Tibial artery (tissue), 4 donors: Measurements from ENCODE around the gene CTNS.

Source experiments
- DNase-seq, 2 donors: peaks; one replicate each; pipeline ENCODE4 v3.0.0-alpha.2; 2019
- H3K27ac ChIP-seq, 2 donors: fragments of 200-600 bp; sonication (generic) in 1 of 2; 1 replicate in 1 of 2; 2 replicates in 1 of 2; pipeline ENCODE4 v1.5.1; 2018 to 2019; ENCODE audit warnings: mild to moderate bottlenecking in 1 of 2
- H3K27me3 ChIP-seq, 2 donors: fragments of 200-600 bp; sonication (generic) in 1 of 2; one replicate each; pipeline versions ENCODE4 v1.5.1 to v1.6.0; 2016 to 2019
- H3K36me3 ChIP-seq, 3 donors: fragments of 200-600 bp; sonication (generic) in 2 of 3; one replicate each; pipeline ENCODE4 v1.5.1; 2016 to 2019; ENCODE audit warnings: mild to moderate bottlenecking in 2 of 3
- H3K4me1 ChIP-seq, 4 donors: fragments of 200-600 bp; sonication (generic) in 2 of 4; 1 replicate in 3 of 4; 2 replicates in 1 of 4; pipeline ENCODE4 v1.5.1; 2016 to 2019
- H3K4me3 ChIP-seq, 2 donors: fragments of 200-600 bp; sonication (generic) in 1 of 2; 1 replicate in 1 of 2; 2 replicates in 1 of 2; pipeline ENCODE4 v1.5.1; 2018 to 2019; ENCODE audit warnings: mild to moderate bottlenecking in 2 of 2
- H3K9me3 ChIP-seq, 3 donors: fragments of 200-600 bp; sonication (generic) in 1 of 3; one replicate each; pipeline ENCODE4 v1.5.1; 2016 to 2019
- intact Hi-C: fragments of 100-400 bp; cut with DNase I; formaldehyde crosslinking; loops from one replicate; pipeline ENCODE4 v1.15.0; 2023; ENCODE audit warnings: low total_unique reads
- TF ChIP-seq, protein P1 (sequence below), 2 experiments: fragments of 200-600 bp in 1 of 2; fragments of 450-650 bp in 1 of 2; IDR thresholded peaks; one replicate each; pipeline ENCODE4 v1.5.1; 2017 to 2019; ENCODE audit warnings: antibody characterized with exemption in 2 of 2, mild to moderate bottlenecking in 1 of 2, moderate library complexity in 1 of 2

The CTNS gene

DNA sequence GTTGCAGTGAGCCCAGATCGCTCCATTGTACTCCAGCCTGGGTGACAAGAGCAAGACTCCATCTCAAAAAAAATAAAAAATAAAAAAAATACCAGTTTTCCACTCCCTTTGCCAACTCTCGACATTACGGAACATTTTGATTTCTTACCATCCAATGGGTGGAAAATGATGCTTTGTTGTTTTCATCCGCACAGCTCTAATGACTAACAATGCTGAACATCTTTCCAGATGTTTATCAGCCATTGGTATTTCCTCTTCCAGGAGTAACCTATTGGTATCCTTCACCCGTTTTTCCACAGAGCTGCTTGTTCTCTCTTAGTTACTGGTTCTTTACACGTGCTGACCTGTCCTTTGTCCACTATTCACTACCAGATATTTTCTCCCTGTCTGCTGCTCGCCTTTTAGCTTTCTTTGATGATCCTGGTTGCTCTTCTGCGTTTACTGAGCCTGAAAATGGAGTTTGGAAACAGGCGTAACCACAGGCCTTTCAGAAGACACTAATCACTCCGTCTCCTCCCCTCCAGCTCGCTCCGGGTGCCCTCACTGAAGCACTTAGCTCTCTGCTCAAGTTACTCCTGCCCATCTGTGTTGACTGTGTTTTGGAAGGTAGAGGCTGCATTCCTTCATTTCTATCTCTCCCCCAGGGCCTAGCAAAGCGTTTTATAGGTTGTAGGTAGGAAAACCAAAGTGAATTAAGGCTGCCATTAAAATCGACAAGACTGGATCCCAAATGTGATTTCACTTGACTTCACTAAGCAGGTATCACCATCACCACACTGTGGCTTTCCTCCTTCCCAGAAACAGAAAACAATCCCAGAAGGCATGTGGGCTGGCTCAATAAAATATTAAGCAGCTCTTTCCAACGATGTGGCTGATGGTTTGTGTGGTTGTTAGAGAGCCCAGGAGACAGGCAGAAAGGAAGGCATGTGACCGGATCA, 9.5 kb upstream of the CTNS start:
- intact Hi-C loops = no loop called here
- DNase-seq = no peak
- no peaks in the 10 kb centered on the region for H3K27me3 ChIP-seq
- H3K9me3 ChIP-seq = no peaks in the 10 kb centered on the region
- TF ChIP-seq, protein P1, sequence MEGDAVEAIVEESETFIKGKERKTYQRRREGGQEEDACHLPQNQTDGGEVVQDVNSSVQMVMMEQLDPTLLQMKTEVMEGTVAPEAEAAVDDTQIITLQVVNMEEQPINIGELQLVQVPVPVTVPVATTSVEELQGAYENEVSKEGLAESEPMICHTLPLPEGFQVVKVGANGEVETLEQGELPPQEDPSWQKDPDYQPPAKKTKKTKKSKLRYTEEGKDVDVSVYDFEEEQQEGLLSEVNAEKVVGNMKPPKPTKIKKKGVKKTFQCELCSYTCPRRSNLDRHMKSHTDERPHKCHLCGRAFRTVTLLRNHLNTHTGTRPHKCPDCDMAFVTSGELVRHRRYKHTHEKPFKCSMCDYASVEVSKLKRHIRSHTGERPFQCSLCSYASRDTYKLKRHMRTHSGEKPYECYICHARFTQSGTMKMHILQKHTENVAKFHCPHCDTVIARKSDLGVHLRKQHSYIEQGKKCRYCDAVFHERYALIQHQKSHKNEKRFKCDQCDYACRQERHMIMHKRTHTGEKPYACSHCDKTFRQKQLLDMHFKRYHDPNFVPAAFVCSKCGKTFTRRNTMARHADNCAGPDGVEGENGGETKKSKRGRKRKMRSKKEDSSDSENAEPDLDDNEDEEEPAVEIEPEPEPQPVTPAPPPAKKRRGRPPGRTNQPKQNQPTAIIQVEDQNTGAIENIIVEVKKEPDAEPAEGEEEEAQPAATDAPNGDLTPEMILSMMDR (IDR thresholded peaks at IDR 0.05) = no peak
- no peaks in the 10 kb centered on the region for H3K4me1 ChIP-seq
- H3K4me3 ChIP-seq = no peak overlapping the region
- peaks cover 46 to 83% (median 75%) of the 10 kb centered on the region in 3 donors for H3K36me3 ChIP-seq
- H3K27ac ChIP-seq = no peak overlapping the region

DNA sequence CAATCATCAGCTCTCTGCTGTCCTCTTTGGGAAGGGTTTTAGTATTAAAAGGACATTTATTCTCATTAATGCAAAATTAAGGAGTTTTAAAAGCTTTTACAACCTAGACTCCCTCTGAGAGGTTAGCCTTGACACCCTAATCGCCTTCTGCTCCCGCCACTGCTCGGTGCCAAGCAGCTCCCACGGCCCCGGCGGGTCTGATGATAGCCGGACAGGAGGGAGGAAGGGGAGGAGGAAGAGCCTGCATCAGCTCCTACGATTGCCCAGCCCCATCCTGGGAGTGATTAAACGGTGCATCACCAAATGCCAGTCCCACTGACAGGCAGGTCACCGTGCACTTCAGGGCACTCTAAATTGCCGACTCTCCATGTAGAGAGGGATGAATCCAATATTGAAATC, 8.8 kb upstream of the CTNS start:
- no peak for DNase-seq
- Histone ChIP-seq H3K9me3 (no peaks in the 10 kb centered on the region), H3K4me3 (no peak overlapping the region), H3K27me3 (no peaks in the 10 kb centered on the region), H3K36me3 (peaks cover 39 to 76% (median 73%) of the 10 kb centered on the region in 3 donors), H3K4me1 (no peaks in the 10 kb centered on the region), H3K27ac (no peak overlapping the region)
- intact Hi-C loops = no loop called here
- TF ChIP-seq, protein P1 (IDR thresholded peaks at IDR 0.05) = no peak

GRCh38 chr17:3630781-3631180, 5.8 kb upstream of the CTNS start:
- no peak for DNase-seq
- H3K27ac ChIP-seq = no peak overlapping the region

GRCh38 chr17:3632287-3632686, 4.3 kb upstream of the CTNS start:
- Histone ChIP-seq H3K4me1 (peaks cover 0 to 28% (median 16%) of the 10 kb centered on the region in 4 donors), H3K36me3 (peaks cover 12 to 42% (median 32%) of the 10 kb centered on the region in 3 donors)
- intact Hi-C loops = no loop called here

More at GRCh38 chr17:3630781-3631180, 5.8 kb upstream of the CTNS start:
- H3K9me3 ChIP-seq = no peaks in the 10 kb centered on the region
- H3K4me3 ChIP-seq = no peak overlapping the region
- peaks cover 0 to 23% (median 13%) of the 10 kb centered on the region in 4 donors for H3K4me1 ChIP-seq
- H3K36me3 ChIP-seq = peaks cover 20 to 53% (median 46%) of the 10 kb centered on the region in 3 donors
- no peaks in the 10 kb centered on the region for H3K27me3 ChIP-seq
- intact Hi-C loops = no loop called here
- TF ChIP-seq, protein P1 (IDR thresholded peaks at IDR 0.05) = no peak

GRCh38 chr17:3635474-3636153, 946 bp upstream of the CTNS start:
- Histone ChIP-seq H3K4me3 (peak overlapping the region; percentile 92 to 94), H3K27me3 (no peaks in the 10 kb centered on the region), H3K36me3 (peaks cover 0 to 15% (median 2%) of the 10 kb centered on the region in 3 donors), H3K9me3 (no peaks in the 10 kb centered on the region), H3K4me1 (peaks cover 0 to 35% (median 22%) of the 10 kb centered on the region in 4 donors), H3K27ac (peak overlapping the region; percentile 93 to 98)
- TF ChIP-seq, protein P1 (IDR thresholded peaks at IDR 0.05) = no peak
- intact Hi-C loops = loop anchor here (1.0 kb wide), 1 partner anchor 33 kb away; the partner anchor contains the start of genes EMC6 and TAX1BP3
- no peak for DNase-seq

More at GRCh38 chr17:3632287-3632686, 4.3 kb upstream of the CTNS start:
- Histone ChIP-seq H3K27me3 (no peaks in the 10 kb centered on the region), H3K9me3 (no peaks in the 10 kb centered on the region), H3K27ac (no peak overlapping the region), H3K4me3 (no peak overlapping the region)
- no peak for DNase-seq
- TF ChIP-seq, protein P1 (IDR thresholded peaks at IDR 0.05) = no peak
